ENCODE measurements around the gene CAPN2. TPM values are rescaled to one million over a fixed set of nuclear protein-coding genes. Genes with fewer than 3 reads are reported as not detected.

Gene CAPN2
- total RNA-seq, 2 donors from 2014 or later = 235 to 258 TPM

DNA sequence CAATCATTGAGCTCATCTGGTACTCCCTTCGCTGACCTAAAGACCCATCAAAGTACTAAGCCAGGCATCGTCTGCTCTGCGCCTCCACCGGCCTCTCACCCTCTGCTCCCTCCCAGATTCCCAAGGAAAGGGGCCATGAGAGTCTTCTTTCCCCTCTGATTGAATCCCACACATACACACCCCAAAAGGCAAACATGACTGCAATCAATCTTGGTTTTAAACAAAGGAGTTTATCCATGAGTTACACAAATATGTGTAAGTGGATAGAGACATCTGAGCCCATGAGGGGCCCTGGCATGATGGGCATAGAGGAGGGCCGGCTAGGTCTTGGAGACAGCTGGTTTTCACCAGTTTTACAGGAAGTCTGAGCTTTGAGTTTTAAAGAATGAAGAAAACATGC lies 50.9 kb downstream of the CAPN2 start:
- no peaks in the 10 kb centered on the region for H3K27me3 ChIP-seq (replicated peaks; ENCODE audit: insufficient read depth)
- H3K4me1 ChIP-seq (ENCODE audit: control insufficient read depth in 1 of 2, low read depth in 2 of 2) = no peaks in the 10 kb centered on the region
- no peak overlapping the region for H3K4me3 ChIP-seq
- DNase-seq (ENCODE audit: low spot score) (no peak), ATAC-seq (ENCODE audit: insufficient number of reproducible peaks, low FRiP score, low read depth) (no peak)
- no peak overlapping the region for H3K27ac ChIP-seq
- peaks cover 70% of the 10 kb centered on the region for H3K36me3 ChIP-seq
- TF ChIP-seq, protein P1, sequence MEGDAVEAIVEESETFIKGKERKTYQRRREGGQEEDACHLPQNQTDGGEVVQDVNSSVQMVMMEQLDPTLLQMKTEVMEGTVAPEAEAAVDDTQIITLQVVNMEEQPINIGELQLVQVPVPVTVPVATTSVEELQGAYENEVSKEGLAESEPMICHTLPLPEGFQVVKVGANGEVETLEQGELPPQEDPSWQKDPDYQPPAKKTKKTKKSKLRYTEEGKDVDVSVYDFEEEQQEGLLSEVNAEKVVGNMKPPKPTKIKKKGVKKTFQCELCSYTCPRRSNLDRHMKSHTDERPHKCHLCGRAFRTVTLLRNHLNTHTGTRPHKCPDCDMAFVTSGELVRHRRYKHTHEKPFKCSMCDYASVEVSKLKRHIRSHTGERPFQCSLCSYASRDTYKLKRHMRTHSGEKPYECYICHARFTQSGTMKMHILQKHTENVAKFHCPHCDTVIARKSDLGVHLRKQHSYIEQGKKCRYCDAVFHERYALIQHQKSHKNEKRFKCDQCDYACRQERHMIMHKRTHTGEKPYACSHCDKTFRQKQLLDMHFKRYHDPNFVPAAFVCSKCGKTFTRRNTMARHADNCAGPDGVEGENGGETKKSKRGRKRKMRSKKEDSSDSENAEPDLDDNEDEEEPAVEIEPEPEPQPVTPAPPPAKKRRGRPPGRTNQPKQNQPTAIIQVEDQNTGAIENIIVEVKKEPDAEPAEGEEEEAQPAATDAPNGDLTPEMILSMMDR (IDR thresholded peaks at IDR 0.05) = no peak
- no peaks in the 10 kb centered on the region for H3K9me3 ChIP-seq

DNA sequence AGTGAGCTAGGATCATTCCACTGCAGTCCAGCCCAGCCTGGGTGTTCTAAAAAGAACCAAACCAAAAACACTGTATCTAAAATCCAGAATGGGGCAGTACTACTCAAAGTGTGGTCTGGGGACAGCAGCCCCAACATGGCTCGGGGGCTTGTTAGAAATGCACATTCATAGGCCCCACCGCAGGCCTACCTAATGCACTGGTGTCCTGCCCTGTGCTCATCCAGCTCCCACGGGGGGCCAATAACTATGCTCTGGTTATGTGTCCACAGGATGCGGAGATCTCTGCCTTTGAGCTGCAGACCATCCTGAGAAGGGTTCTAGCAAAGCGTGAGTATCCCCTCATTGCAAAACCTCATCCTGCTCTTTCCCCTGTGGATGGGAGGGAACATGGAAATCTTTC lies 51.5 kb downstream of the CAPN2 start:
- no peaks in the 10 kb centered on the region for H3K27me3 ChIP-seq (replicated peaks; ENCODE audit: insufficient read depth)
- no peak overlapping the region for H3K27ac ChIP-seq
- no peak overlapping the region for H3K4me3 ChIP-seq
- H3K36me3 ChIP-seq = peaks cover 66% of the 10 kb centered on the region
- TF ChIP-seq, protein P1 (IDR thresholded peaks at IDR 0.05) = no peak
- no peaks in the 10 kb centered on the region for H3K9me3 ChIP-seq
- no peak for ATAC-seq (ENCODE audit: insufficient number of reproducible peaks, low FRiP score, low read depth)
- no peak for DNase-seq (ENCODE audit: low spot score)
- H3K4me1 ChIP-seq (ENCODE audit: control insufficient read depth in 1 of 2, low read depth in 2 of 2) = no peaks in the 10 kb centered on the region

DNA sequence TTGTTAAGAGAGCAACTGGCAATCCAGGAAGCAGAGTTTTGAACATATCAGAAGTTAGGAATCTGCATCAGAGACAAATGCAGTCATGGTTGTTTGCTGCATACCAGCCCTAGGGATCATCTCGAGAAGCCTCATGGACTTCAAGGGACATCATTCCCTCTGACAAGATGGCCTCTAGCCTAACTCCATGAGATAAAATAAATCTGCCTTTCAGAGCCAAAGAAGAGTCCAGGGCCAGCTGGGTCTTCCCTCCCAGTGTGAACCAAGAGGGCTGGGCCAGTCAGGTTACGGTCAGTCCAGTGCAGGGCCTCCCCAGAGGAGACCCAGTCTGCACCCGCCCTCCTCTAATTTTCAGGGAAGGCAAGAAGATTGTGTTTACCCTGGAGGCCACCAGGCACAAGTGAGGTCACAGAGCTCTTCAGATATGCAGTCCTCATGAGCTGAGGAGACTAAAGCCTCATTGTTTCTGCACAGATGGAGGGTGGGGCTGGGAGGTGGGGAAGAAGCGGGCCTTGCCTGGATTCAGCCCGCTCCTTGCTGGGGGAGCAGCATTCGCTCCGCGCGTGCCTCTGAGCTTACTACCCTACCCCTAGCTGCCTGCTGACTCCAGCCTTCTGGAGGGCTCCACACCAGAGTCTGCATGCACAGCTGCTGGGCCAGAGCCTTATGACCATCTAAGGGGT lies 52.8 kb downstream of the CAPN2 start:
- H3K9me3 ChIP-seq = no peaks in the 10 kb centered on the region
- DNase-seq (ENCODE audit: low spot score) (no peak), ATAC-seq (ENCODE audit: insufficient number of reproducible peaks, low FRiP score, low read depth) (no peak)
- no peaks in the 10 kb centered on the region for H3K27me3 ChIP-seq (replicated peaks; ENCODE audit: insufficient read depth)
- H3K36me3 ChIP-seq = peaks cover 66% of the 10 kb centered on the region
- H3K4me3 ChIP-seq = no peak overlapping the region
- H3K27ac ChIP-seq = peak overlapping the region in 1 of 2 donors; percentile 8
- TF ChIP-seq, protein P1 (IDR thresholded peaks at IDR 0.05) = no peak
- no peaks in the 10 kb centered on the region for H3K4me1 ChIP-seq (ENCODE audit: control insufficient read depth in 1 of 2, low read depth in 2 of 2)

DNA sequence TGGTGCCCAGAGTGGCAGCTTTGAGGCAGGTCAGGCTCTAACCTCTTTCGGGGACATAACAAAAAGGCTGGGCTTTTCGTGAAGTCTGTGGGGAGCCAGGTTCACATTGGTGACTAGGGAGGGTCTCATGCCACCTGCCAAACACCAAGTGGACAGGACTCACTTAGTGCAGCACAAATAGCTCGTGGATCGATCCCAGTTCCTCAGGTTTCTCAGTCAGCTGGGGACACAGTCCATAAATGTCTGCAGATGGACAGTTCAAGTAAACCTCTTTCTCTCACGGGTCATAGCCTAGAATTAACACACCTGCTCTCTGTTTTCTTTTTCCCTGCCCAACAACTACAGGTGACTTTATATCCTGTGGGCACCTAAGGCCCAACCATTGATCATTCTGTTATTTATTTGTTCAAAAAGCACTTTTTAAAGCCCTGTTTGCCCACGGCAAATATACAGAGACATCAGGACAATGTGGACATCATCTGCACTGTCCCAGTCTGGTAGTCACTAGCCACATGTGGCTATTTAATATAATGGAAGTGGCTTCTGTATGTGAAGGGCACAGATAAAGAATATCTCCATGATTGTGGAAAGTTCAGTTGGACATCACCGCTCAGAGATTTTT lies 53.5 kb downstream of the CAPN2 start:
- Histone ChIP-seq H3K27me3 (replicated peaks; ENCODE audit: insufficient read depth) (no peaks in the 10 kb centered on the region), H3K4me1 (ENCODE audit: control insufficient read depth in 1 of 2, low read depth in 2 of 2) (peaks cover 3 to 4% of the 10 kb centered on the region in 2 donors), H3K9me3 (no peaks in the 10 kb centered on the region), H3K36me3 (peaks cover 66% of the 10 kb centered on the region), H3K27ac (peak overlapping the region in 1 of 2 donors; percentile 8), H3K4me3 (no peak overlapping the region)
- ATAC-seq (ENCODE audit: insufficient number of reproducible peaks, low FRiP score, low read depth) (no peak), DNase-seq (ENCODE audit: low spot score) (no peak)
- TF ChIP-seq, protein P1 (IDR thresholded peaks at IDR 0.05) = no peak

DNA sequence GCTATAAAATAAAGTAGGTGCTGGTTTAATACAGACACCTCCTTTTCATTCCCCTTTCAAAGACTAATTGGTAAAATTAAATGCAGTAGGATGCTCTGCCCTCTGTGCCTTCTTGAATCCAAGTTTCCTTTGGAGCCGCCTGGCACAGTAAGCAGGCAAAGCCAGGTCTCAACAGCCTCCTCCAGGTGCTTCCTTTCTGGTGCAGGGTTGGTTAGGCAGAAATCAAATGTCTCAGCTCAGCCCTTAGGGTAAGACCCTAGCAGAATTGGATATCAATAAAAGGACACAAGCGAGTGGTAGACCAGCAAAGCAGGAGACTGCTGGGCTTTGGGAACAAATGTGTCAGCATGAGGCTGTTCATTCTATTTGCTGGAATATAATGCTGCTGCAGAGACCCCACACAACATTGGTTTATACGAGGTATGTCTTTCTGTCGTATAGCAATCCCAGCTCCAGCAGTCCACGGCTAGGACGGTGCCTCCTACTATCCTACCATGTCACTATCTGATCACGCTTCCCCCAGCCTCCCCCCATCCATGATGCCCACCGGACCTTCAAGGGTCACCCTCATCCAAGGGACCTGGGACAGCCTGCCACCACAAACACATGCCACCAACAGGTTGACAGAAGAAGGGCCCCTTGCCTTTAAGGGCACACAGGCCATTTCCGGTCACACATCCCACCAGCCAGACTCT lies 58.4 kb downstream of the CAPN2 start:
- peaks cover 35% of the 10 kb centered on the region for H3K36me3 ChIP-seq
- TF ChIP-seq, protein P1 (IDR thresholded peaks at IDR 0.05) = no peak
- no peaks in the 10 kb centered on the region for H3K9me3 ChIP-seq
- H3K27me3 ChIP-seq (replicated peaks; ENCODE audit: insufficient read depth) = no peaks in the 10 kb centered on the region
- H3K4me1 ChIP-seq (ENCODE audit: control insufficient read depth in 1 of 2, low read depth in 2 of 2) = peaks cover 19 to 34% of the 10 kb centered on the region in 2 donors
- H3K27ac ChIP-seq = peak overlapping the region; percentile 37 to 70
- no peak overlapping the region for H3K4me3 ChIP-seq
- no peak for DNase-seq (ENCODE audit: low spot score)
- ATAC-seq (ENCODE audit: insufficient number of reproducible peaks, low FRiP score, low read depth) = no peak

Measured in thoracic aorta (tissue), 2 donors.